GM12865 (cell line): Measurements from ENCODE around the gene TELO2.

Experiments used
- DNase-seq: peaks from one replicate; pipeline ENCODE4 v3.0.0; 2010; ENCODE audit warnings: low read depth
- H3K4me3 ChIP-seq: 2 replicates; pipeline ENCODE4 v1.5.1; 2011; ENCODE audit warnings: mild to moderate bottlenecking, low read depth, low read length, control low read depth
- CTCF ChIP-seq: IDR thresholded peaks from 2 replicates; pipeline ENCODE4 v1.5.1; 2011; ENCODE audit warnings: low read length, control low read depth, low read depth, inconsistent platforms; ENCODE audit not compliant: insufficient read depth; ENCODE audit errors: missing control alignments

TELO2 gene

GRCh38 chr16:1528921-1529537 is 35.9 kb downstream of the TELO2 start:
- H3K4me3 ChIP-seq: no peak overlapping the region
- DNase-seq: no peak
- no peak for TF ChIP-seq CTCF

- no peak overlapping the region for H3K4me3 ChIP-seq
- DNase-seq: no peak
- no peak for TF ChIP-seq CTCF
These were observed 37.3 kb downstream of the TELO2 start for GRCh38 chr16:1530349-1530882.

GRCh38 chr16:1530883-1531637 is 37.9 kb downstream of the TELO2 start:
- no peak for DNase-seq
- H3K4me3 ChIP-seq: no peak overlapping the region
- TF ChIP-seq CTCF: no peak

GRCh38 chr16:1531638-1531910 is 38.4 kb downstream of the TELO2 start:
- H3K4me3 ChIP-seq: no peak overlapping the region
- no peak for TF ChIP-seq CTCF

GRCh38 chr16:1532081-1532760 is 39.1 kb downstream of the TELO2 start:
- no peak overlapping the region for H3K4me3 ChIP-seq
- no peak for TF ChIP-seq CTCF
- DNase-seq: no peak

More at GRCh38 chr16:1531638-1531910, 38.4 kb downstream of the TELO2 start:
- no peak for DNase-seq

GRCh38 chr16:1532771-1533170 is 39.6 kb downstream of the TELO2 start:
- no peak for DNase-seq
- no peak for TF ChIP-seq CTCF
- no peak overlapping the region for H3K4me3 ChIP-seq
